GM23338 (cell line): ENCODE data around the gene POLR2F. TPM values are rescaled to one million over a fixed set of nuclear protein-coding genes. Genes with fewer than 3 reads are reported as not detected.

Experiments
- ATAC-seq: fragments of 200-7000 bp; cut with Tn5 transposase; 3 replicates; pipeline ENCODE4 v1.9.1; 2020
- DNase-seq: peaks from one replicate; pipeline ENCODE4 v3.0.0-alpha.2; 2015; ENCODE audit warnings: low spot score
- H2AFZ ChIP-seq: fragments of 200-600 bp; sonication (generic); 2 replicates; pipeline ENCODE4 v1.8.0; 2016; ENCODE audit warnings: antibody characterized with exemption, mild to moderate bottlenecking, moderate library complexity
- H3F3A ChIP-seq: fragments of 200-600 bp; sonication (generic); replicated peaks from 2 replicates; pipeline ENCODE4 v1.8.0; 2017; ENCODE audit warnings: antibody characterized with exemption, mixed run types, low read depth
- H3K27ac ChIP-seq: fragments of 200-600 bp; sonication (generic); 2 replicates; pipeline ENCODE4 v1.6.1; 2016; ENCODE audit warnings: low read depth
- H3K27me3 ChIP-seq: fragments of 200-600 bp; sonication (generic); 2 replicates; pipeline ENCODE4 v1.8.0; 2016; ENCODE audit warnings: mild to moderate bottlenecking, mixed run types, moderate library complexity; ENCODE audit not compliant: insufficient read depth
- H3K36me3 ChIP-seq: fragments of 200-600 bp; sonication (generic); 2 replicates; pipeline ENCODE4 v1.8.0; 2016; ENCODE audit warnings: mild to moderate bottlenecking; ENCODE audit not compliant: insufficient read depth
- H3K4me1 ChIP-seq: fragments of 200-600 bp; sonication (generic); 2 replicates; pipeline ENCODE4 v1.8.0; 2016; ENCODE audit warnings: mild to moderate bottlenecking, moderate library complexity; ENCODE audit not compliant: insufficient read depth
- H3K4me2 ChIP-seq: fragments of 200-600 bp; sonication (generic); 2 replicates; pipeline ENCODE4 v1.7.1; 2017; ENCODE audit warnings: mixed run types
- H3K4me3 ChIP-seq: fragments of 200-600 bp; sonication (generic); 2 replicates; pipeline ENCODE4 v1.6.1; 2016; ENCODE audit warnings: mixed run types
- H3K79me2 ChIP-seq: fragments of 200-600 bp; sonication (generic); replicated peaks from 2 replicates; pipeline ENCODE4 v1.8.0; 2017; ENCODE audit warnings: mild to moderate bottlenecking; ENCODE audit not compliant: insufficient read depth
- H3K9me2 ChIP-seq: fragments of 200-600 bp; sonication (generic); 2 replicates; pipeline ENCODE4 v1.8.0; 2017; ENCODE audit not compliant: insufficient read depth
- H4K20me1 ChIP-seq: fragments of 200-600 bp; sonication (generic); replicated peaks from 2 replicates; pipeline ENCODE4 v1.8.0; 2017; ENCODE audit warnings: mild to moderate bottlenecking; ENCODE audit not compliant: insufficient read depth
- H3K27ac Mint-ChIP-seq: 2 replicates; pipeline ENCODE4 v1.8.0; 2020; ENCODE audit warnings: inconsistent platforms, mild to moderate bottlenecking, moderate library complexity, mixed read lengths
- H3K27me3 Mint-ChIP-seq: 3 replicates; pipeline ENCODE4 v1.8.0; 2022; ENCODE audit warnings: low read depth, mild to moderate bottlenecking, moderate library complexity, mixed read lengths, inconsistent platforms; ENCODE audit not compliant: insufficient read depth, poor library complexity
- H3K36me3 Mint-ChIP-seq: 3 replicates; pipeline ENCODE4 v1.8.0; 2021; ENCODE audit warnings: low read depth, mild to moderate bottlenecking, inconsistent platforms, moderate library complexity, mixed read lengths
- H3K4me1 Mint-ChIP-seq: 3 replicates; pipeline ENCODE4 v1.8.0; 2020; ENCODE audit warnings: mild to moderate bottlenecking, inconsistent platforms, mixed read lengths
- H3K4me3 Mint-ChIP-seq: 3 replicates; pipeline ENCODE4 v1.8.0; 2021; ENCODE audit warnings: moderate library complexity, mild to moderate bottlenecking, inconsistent platforms, mixed read lengths
- H3K9me3 Mint-ChIP-seq: 3 replicates; pipeline ENCODE4 v1.8.0; 2020; ENCODE audit warnings: moderate library complexity, mild to moderate bottlenecking, inconsistent platforms, mixed read lengths
- CREB1 ChIP-seq: fragments of 250-450 bp; sonication (Bioruptor Pico); IDR thresholded peaks from 2 replicates; pipeline ENCODE4 v1.5.0; 2020; ENCODE audit warnings: low read depth, mild to moderate bottlenecking, moderate library complexity
- CTCF ChIP-seq, 2 experiments: fragments of 200-600 bp in 1 of 2; sonication (generic) in 1 of 2; conservative IDR thresholded peaks; 2 replicates each; pipeline versions ENCODE4 v1.5.1 to v1.6.1; 2016 to 2017; ENCODE audit warnings: antibody characterized with exemption in 2 of 2, low read depth in 2 of 2, mild to moderate bottlenecking in 2 of 2, moderate library complexity in 1 of 2
- ETS1 ChIP-seq: IDR thresholded peaks from 2 replicates; pipeline ENCODE4 v1.6.1; 2016; ENCODE audit warnings: antibody characterized with exemption
- EZH2phosphoT487 ChIP-seq: fragments of 200-600 bp; sonication (generic); IDR thresholded peaks from one replicate; pipeline ENCODE4 v1.8.1; 2018; ENCODE audit warnings: antibody characterized with exemption; ENCODE audit not compliant: unreplicated experiment
- JUNB ChIP-seq: IDR thresholded peaks from one replicate; pipeline ENCODE4 v1.6.1; 2016; ENCODE audit warnings: antibody characterized with exemption; ENCODE audit not compliant: unreplicated experiment
- NANOG ChIP-seq: IDR thresholded peaks from 2 replicates; pipeline ENCODE4 v1.6.1; 2016; ENCODE audit warnings: antibody characterized with exemption, borderline replicate concordance
- POLR2AphosphoS5 ChIP-seq: IDR thresholded peaks from 2 replicates; pipeline ENCODE4 v1.6.1; 2016; ENCODE audit warnings: antibody characterized with exemption, low read depth
- REST ChIP-seq: IDR thresholded peaks from one replicate; pipeline ENCODE4 v1.6.1; 2018; ENCODE audit warnings: antibody characterized with exemption; ENCODE audit not compliant: unreplicated experiment
- STAT1 ChIP-seq: IDR thresholded peaks from one replicate; pipeline ENCODE4 v1.6.1; 2016; ENCODE audit warnings: antibody characterized with exemption; ENCODE audit not compliant: unreplicated experiment
- ZNF114 ChIP-seq: fragments of 250-450 bp; sonication (Bioruptor Pico); IDR thresholded peaks from 2 replicates; pipeline ENCODE4 v1.5.0; 2020; ENCODE audit warnings: mild to moderate bottlenecking, moderate library complexity
- ZNF331 ChIP-seq: fragments of 250-450 bp; sonication (Bioruptor Pico); IDR thresholded peaks from 2 replicates; pipeline ENCODE4 v1.5.0; 2020; ENCODE audit warnings: low read depth, mild to moderate bottlenecking, moderate library complexity
- polyA plus RNA-seq: library from polyadenylated mRNA; unstranded; fragments of >200 nt; fragmentation: Nextera tagmentation; extraction: Ambion mirVana; gene quantifications from 2 replicates; pipeline ENCODE4 v1.2.1, GENCODE V29; 2016
- total RNA-seq: library from RNA; depleted of rRNA; stranded (reverse); fragments of >200 nt; shearing (Covaris generic); gene quantifications from 2 replicates; pipeline ENCODE4 v1.2.3, GENCODE V29; 2014

Gene POLR2F
- total and polyA plus RNA-seq, 2 experiments from 2014 or later, result 144 to 429 TPM

- Histone ChIP-seq H2AFZ (no peak overlapping the region), H3K79me2 (no peaks in the 10 kb centered on the region), H3K4me2 (no peak overlapping the region), H3K9me2 (no peaks in the 10 kb centered on the region), H3K36me3 (no peaks in the 10 kb centered on the region), H3K27me3 (no peaks in the 10 kb centered on the region), H3K4me1 (no peaks in the 10 kb centered on the region), H3K4me3 (no peak overlapping the region), H3F3A (no peaks in the 10 kb centered on the region), H4K20me1 (no peaks in the 10 kb centered on the region), H3K27ac (no peak overlapping the region)
- Mint-ChIP-seq H3K9me3 (no peaks in the 10 kb centered on the region), H3K27me3 (peaks cover 7% of the 10 kb centered on the region), H3K4me3 (no peak overlapping the region; the same call in 2 of the 3 replicates), H3K36me3 (no peaks in the 10 kb centered on the region; the same call in 1 of the 3 replicates), H3K4me1 (peaks cover 22% of the 10 kb centered on the region), H3K27ac (no peak overlapping the region)
- TF ChIP-seq CTCF (conservative IDR thresholded peaks at IDR 0.05; ENCODE audit: low read depth in 2 of 2) (no peak), CREB1 (no peak), NANOG (no peak), ZNF331 (CRISPR knock-in tag) (no peak), ETS1 (no peak), STAT1 (no peak), POLR2AphosphoS5 (no peak), ZNF114 (CRISPR knock-in tag) (no peak), REST (no peak), EZH2phosphoT487 (no peak), JUNB (no peak)
- peak; percentile 25 for ATAC-seq
- DNase-seq, result no peak
Observed at GRCh38 chr22:37999640-38000272, 46.3 kb downstream of the POLR2F start.
